Activated T-cell treated with anti-CD3 and anti-CD28 coated beads, Interleukin-2, amount 50 U/mL, for 4 hours (primary cell): Measurements from ENCODE around the gene ZP3. TPM values are rescaled to one million over a fixed set of nuclear protein-coding genes. Genes with fewer than 3 reads are reported as not detected.
A peak's percentile ranks its signal among the peaks of the same experiment; 100 is the strongest.
"Not testable (repeated sequence)": the region's sequence is repeated elsewhere in the genome, so short reads cannot be mapped to it uniquely, and the experiment has no call there.

Experiments
- ATAC-seq, 2 donors: fragments of 200-7000 bp; cut with Tn5 transposase; one replicate each; pipeline ENCODE4 v1.10.0; 2021
- DNase-seq: peaks from one replicate; pipeline ENCODE4 v3.0.0-alpha.2; 2020
- H3K27me3 Mint-ChIP-seq: one replicate; pipeline ENCODE4 v1.8.0; 2021; ENCODE audit warnings: low read depth, mixed read lengths
- H3K36me3 Mint-ChIP-seq: one replicate; pipeline ENCODE4 v1.8.0; 2022; ENCODE audit warnings: mixed read lengths; ENCODE audit not compliant: insufficient read depth
- H3K4me1 Mint-ChIP-seq: one replicate; pipeline ENCODE4 v1.8.0; 2021; ENCODE audit warnings: low read depth, mixed read lengths
- H3K4me3 Mint-ChIP-seq: one replicate; pipeline ENCODE4 v1.8.0; 2021; ENCODE audit warnings: mild to moderate bottlenecking, moderate library complexity, mixed read lengths
- H3K9me3 Mint-ChIP-seq: one replicate; pipeline ENCODE4 v1.8.0; 2021; ENCODE audit warnings: mixed read lengths
- total RNA-seq, 3 donors: library from RNA; stranded (reverse); gene quantifications; one replicate each; pipeline ENCODE4 v1.2.1, GENCODE V29; 2021

Gene ZP3
- total RNA-seq, 3 donors from 2014 or later = 2.9 to 18.8 (median 6.7) TPM

GRCh38 chr7:76395965-76396726, 28.6 kb upstream of the ZP3 start:
- DNase-seq (no peak), ATAC-seq (no peak)
- no peaks in the 10 kb centered on the region for H3K27me3 Mint-ChIP-seq
- no peaks in the 10 kb centered on the region for H3K36me3 Mint-ChIP-seq
- no peaks in the 10 kb centered on the region for H3K9me3 Mint-ChIP-seq
- peaks cover 26% of the 10 kb centered on the region for H3K4me1 Mint-ChIP-seq
- no peak overlapping the region for H3K4me3 Mint-ChIP-seq

- H3K4me3 Mint-ChIP-seq = peak overlapping the region; percentile 78
- ATAC-seq = no peak
- no peak for DNase-seq
- H3K4me1 Mint-ChIP-seq = peaks cover 25% of the 10 kb centered on the region
- no peaks in the 10 kb centered on the region for H3K27me3 Mint-ChIP-seq
- H3K36me3 Mint-ChIP-seq = no peaks in the 10 kb centered on the region
- no peaks in the 10 kb centered on the region for H3K9me3 Mint-ChIP-seq
Observed at GRCh38 chr7:76396864-76397263, 27.9 kb upstream of the ZP3 start.

- Mint-ChIP-seq H3K27me3 (no peaks in the 10 kb centered on the region), H3K36me3 (no peaks in the 10 kb centered on the region), H3K4me1 (peaks cover 20% of the 10 kb centered on the region), H3K4me3 (peak overlapping the region; percentile 78), H3K9me3 (no peaks in the 10 kb centered on the region)
- DNase-seq (peak; percentile 83), ATAC-seq (peak; percentile 61 to 64)
Observed at GRCh38 chr7:76397409-76398183, 27.2 kb upstream of the ZP3 start.

GRCh38 chr7:76400248-76400647, 24.5 kb upstream of the ZP3 start:
- Mint-ChIP-seq H3K27me3 (no peaks in the 10 kb centered on the region), H3K4me3 (no peak overlapping the region), H3K9me3 (no peaks in the 10 kb centered on the region), H3K36me3 (no peaks in the 10 kb centered on the region), H3K4me1 (peaks cover 14% of the 10 kb centered on the region)
- no peak for DNase-seq
- ATAC-seq = no peak

GRCh38 chr7:76403097-76403496, 21.7 kb upstream of the ZP3 start:
- H3K4me1 Mint-ChIP-seq, H3K36me3 Mint-ChIP-seq, H3K4me3 Mint-ChIP-seq, H3K27me3 Mint-ChIP-seq, H3K9me3 Mint-ChIP-seq, ATAC-seq, DNase-seq: not testable (repeated sequence)

- Mint-ChIP-seq H3K36me3 (no peaks in the 10 kb centered on the region), H3K4me3 (no peak overlapping the region), H3K4me1 (no peaks in the 10 kb centered on the region), H3K9me3 (no peaks in the 10 kb centered on the region), H3K27me3 (no peaks in the 10 kb centered on the region)
- ATAC-seq (no peak), DNase-seq (no peak)
Observed at GRCh38 chr7:76403780-76404494, 20.8 kb upstream of the ZP3 start.

- H3K4me1 Mint-ChIP-seq = no peaks in the 10 kb centered on the region
- no peak for ATAC-seq
- no peaks in the 10 kb centered on the region for H3K27me3 Mint-ChIP-seq
- no peak overlapping the region for H3K4me3 Mint-ChIP-seq
- DNase-seq = no peak
- H3K9me3 Mint-ChIP-seq = no peaks in the 10 kb centered on the region
- H3K36me3 Mint-ChIP-seq = no peaks in the 10 kb centered on the region
Observed at GRCh38 chr7:76405738-76406137, 19.0 kb upstream of the ZP3 start.

GRCh38 chr7:76407718-76408117, 17.0 kb upstream of the ZP3 start:
- Mint-ChIP-seq H3K36me3 (peaks cover 1% of the 10 kb centered on the region), H3K27me3 (no peaks in the 10 kb centered on the region), H3K9me3 (no peaks in the 10 kb centered on the region), H3K4me3 (no peak overlapping the region), H3K4me1 (no peaks in the 10 kb centered on the region)
- ATAC-seq = no peak
- no peak for DNase-seq

- no peaks in the 10 kb centered on the region for H3K9me3 Mint-ChIP-seq
- H3K27me3 Mint-ChIP-seq = no peaks in the 10 kb centered on the region
- no peak overlapping the region for H3K4me3 Mint-ChIP-seq
- peaks cover 1% of the 10 kb centered on the region for H3K36me3 Mint-ChIP-seq
- no peaks in the 10 kb centered on the region for H3K4me1 Mint-ChIP-seq
- DNase-seq = no peak
- no peak for ATAC-seq
Observed at GRCh38 chr7:76408121-76408560, 16.6 kb upstream of the ZP3 start.

- DNase-seq (no peak), ATAC-seq (no peak)
- Mint-ChIP-seq H3K4me3 (no peak within 1 kb of the TSS), H3K4me1 (no peaks in the 10 kb centered on the region), H3K27me3 (no peaks in the 10 kb centered on the region), H3K9me3 (no peaks in the 10 kb centered on the region), H3K36me3 (peaks cover 1% of the 10 kb centered on the region)
Observed at GRCh38 chr7:76409537-76409936, 15.2 kb upstream of the ZP3 start, which contains the start of gene SSC4D. Gene SSC4D (minus strand): TSS chr7:76409697. CDS start chr7:76404439, 5,258 bp downstream.

- no peaks in the 10 kb centered on the region for H3K27me3 Mint-ChIP-seq
- no peak overlapping the region for H3K4me3 Mint-ChIP-seq
- H3K9me3 Mint-ChIP-seq = no peaks in the 10 kb centered on the region
Observed at GRCh38 chr7:76411626-76412025, 13.1 kb upstream of the ZP3 start.

GRCh38 chr7:76412249-76412648, 12.5 kb upstream of the ZP3 start:
- Mint-ChIP-seq H3K9me3 (no peaks in the 10 kb centered on the region), H3K4me3 (no peak overlapping the region), H3K4me1 (no peaks in the 10 kb centered on the region), H3K36me3 (peaks cover 1% of the 10 kb centered on the region), H3K27me3 (no peaks in the 10 kb centered on the region)
- ATAC-seq (no peak), DNase-seq (no peak)

More at GRCh38 chr7:76411626-76412025, 13.1 kb upstream of the ZP3 start:
- no peaks in the 10 kb centered on the region for H3K4me1 Mint-ChIP-seq
- DNase-seq (no peak), ATAC-seq (no peak)
- peaks cover 1% of the 10 kb centered on the region for H3K36me3 Mint-ChIP-seq

- H3K9me3 Mint-ChIP-seq, H3K36me3 Mint-ChIP-seq, H3K4me1 Mint-ChIP-seq, H3K27me3 Mint-ChIP-seq, ATAC-seq, DNase-seq, H3K4me3 Mint-ChIP-seq: not testable (repeated sequence)
Observed at GRCh38 chr7:76417654-76418310, 7.0 kb upstream of the ZP3 start.

- H3K4me3 Mint-ChIP-seq, ATAC-seq, H3K36me3 Mint-ChIP-seq, DNase-seq, H3K4me1 Mint-ChIP-seq, H3K9me3 Mint-ChIP-seq: not testable (repeated sequence)
- H3K27me3 Mint-ChIP-seq = peaks cover 10% of the 10 kb centered on the region
Observed at GRCh38 chr7:76421097-76421496, 3.7 kb upstream of the ZP3 start.
